Measurements from ENCODE around the gene BRD7.
A peak's percentile ranks its signal among the peaks of the same experiment; 100 is the strongest.
"Not testable (repeated sequence)": the region's sequence is repeated elsewhere in the genome, so short reads cannot be mapped to it uniquely, and the experiment has no call there.

BRD7 gene

GRCh38 chr16:50354629-50355456 lies 13.9 kb downstream of the BRD7 start:
- DNase-seq (ENCODE audit: extremely low spot score) = no peak
- POLR2A ChIA-PET = no interaction called here
- CTCF ChIA-PET = interaction anchor here (0.6 to 9.9 kb wide), 23 partner anchors 12 to 451 kb away, joined by 3 to 103 read pairs (median 6); partner anchors contain the start of genes BRD7 and CNEP1R1
- TF ChIP-seq CTCF (IDR thresholded peaks at IDR 0.05; ENCODE audit: control extremely low read depth, extremely low read depth, low read depth, missing control alignments) = peak; percentile 40

- no peak for DNase-seq (ENCODE audit: extremely low spot score)
- POLR2A ChIA-PET = no interaction called here
- CTCF ChIA-PET = interaction anchor here (0.7 to 9.9 kb wide), 19 partner anchors 11 to 452 kb away, joined by 3 to 103 read pairs (median 7); partner anchors contain the start of genes BRD7 and CNEP1R1
- TF ChIP-seq CTCF (IDR thresholded peaks at IDR 0.05; ENCODE audit: control extremely low read depth, extremely low read depth, low read depth, missing control alignments) = no peak
These were observed 14.7 kb downstream of the BRD7 start for GRCh38 chr16:50354082-50354481.

DNA sequence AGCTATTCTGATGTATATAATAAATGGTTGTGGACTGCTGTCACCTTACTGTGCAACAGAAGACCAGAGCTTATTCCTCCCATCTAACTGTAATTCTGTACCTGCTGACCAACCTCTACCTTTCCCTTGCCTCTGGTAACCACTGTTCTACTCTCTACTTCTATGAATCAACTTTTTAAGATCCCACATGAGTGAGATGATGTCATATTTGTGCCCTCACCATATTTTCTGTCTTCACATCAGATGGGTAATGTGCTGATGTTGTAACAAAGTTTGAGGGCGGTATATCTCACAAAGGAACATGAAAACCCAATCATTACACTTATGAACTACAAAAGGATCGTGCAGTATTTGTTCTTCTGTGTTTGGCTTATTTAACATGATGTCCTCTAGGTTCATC lies 16.8 kb downstream of the BRD7 start:
- TF ChIP-seq CTCF (IDR thresholded peaks at IDR 0.05; ENCODE audit: control extremely low read depth, extremely low read depth, low read depth, missing control alignments) = no peak
- DNase-seq (ENCODE audit: extremely low spot score) = no peak
- ChIA-PET POLR2A (no interaction called here), CTCF (interaction anchor here (1.4 to 6.7 kb wide), 5 partner anchors 9 to 327 kb away, joined by 3 to 41 read pairs (median 6); partner anchors contain the start of gene CNEP1R1)

DNA sequence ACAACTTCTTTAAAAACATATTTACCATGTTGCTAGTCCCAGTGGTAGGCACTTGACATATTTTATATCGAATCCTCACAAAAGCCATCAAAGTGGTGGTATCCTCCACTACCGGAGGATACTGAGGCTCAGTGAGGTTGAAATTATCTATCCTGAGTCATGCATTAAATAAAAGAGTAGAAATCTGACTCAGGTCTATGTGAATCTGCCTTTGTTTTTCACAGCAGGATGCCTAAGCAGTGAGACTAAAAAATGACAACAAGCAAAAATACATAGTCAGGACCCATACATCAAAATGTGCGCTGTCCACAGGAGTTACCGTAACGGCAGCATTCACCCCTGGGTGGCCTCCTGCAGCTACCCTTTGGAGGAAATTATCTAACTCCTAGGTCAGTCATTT lies 17.7 kb downstream of the BRD7 start:
- POLR2A ChIA-PET = no interaction called here
- TF ChIP-seq CTCF (IDR thresholded peaks at IDR 0.05; ENCODE audit: control extremely low read depth, extremely low read depth, low read depth, missing control alignments) = no peak
- CTCF ChIA-PET = interaction anchor here (0.9 to 2.3 kb wide), 7 partner anchors 9 to 456 kb away, joined by 3 to 8 read pairs (median 4); partner anchors contain the start of gene CNEP1R1
- no peak for DNase-seq (ENCODE audit: extremely low spot score)

DNA sequence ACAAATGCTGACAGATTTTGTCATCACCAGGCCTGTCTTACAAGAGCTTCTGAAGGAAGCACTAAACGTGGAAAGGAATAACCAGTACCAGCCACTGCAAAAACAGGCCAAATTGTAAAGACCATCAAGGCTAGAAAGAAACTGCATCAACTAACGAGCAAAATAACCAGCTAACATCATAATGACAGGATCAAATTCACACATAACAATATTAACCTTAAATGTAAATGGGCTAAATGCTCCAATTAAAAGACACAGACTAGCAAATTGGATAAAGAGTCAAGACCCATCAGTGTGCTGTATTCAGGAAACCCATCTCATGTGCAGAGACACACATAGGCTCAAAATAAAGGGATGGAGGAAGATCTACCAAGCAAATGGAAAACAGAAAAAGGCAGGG lies 23.6 kb downstream of the BRD7 start:
- POLR2A ChIA-PET; DNase-seq (ENCODE audit: extremely low spot score): not testable (repeated sequence)
- CTCF ChIA-PET = interaction anchor here (0.7 to 6.0 kb wide), 3 partner anchors 10 to 135 kb away, joined by 3 to 41 read pairs (median 6); no protein-coding TSS in a partner anchor

GRCh38 chr16:50343566-50343965 lies 25.2 kb downstream of the BRD7 start:
- DNase-seq (ENCODE audit: extremely low spot score); POLR2A ChIA-PET: not testable (repeated sequence)
- CTCF ChIA-PET = interaction anchor here (0.9 to 6.0 kb wide), 4 partner anchors 11 to 133 kb away, joined by 3 to 41 read pairs (median 5); no protein-coding TSS in a partner anchor

DNA sequence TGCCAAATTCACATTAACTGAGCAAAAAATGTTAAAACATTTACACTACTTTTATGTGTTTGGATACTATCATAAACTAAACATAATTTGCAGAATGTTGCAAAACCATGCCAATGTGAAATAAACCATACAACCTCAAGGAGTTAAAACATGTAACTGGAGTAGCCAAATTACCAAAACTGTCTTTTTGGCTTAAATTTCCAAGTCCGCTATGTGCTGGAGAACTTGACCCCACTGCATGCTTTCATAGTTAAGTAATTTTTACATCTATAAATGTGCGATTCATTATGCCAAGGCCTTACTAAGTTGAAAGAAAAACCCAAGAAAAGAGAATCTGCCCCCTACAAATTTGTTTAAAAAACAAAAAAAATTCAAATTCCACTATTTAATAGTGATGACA lies 28.2 kb downstream of the BRD7 start:
- ChIA-PET CTCF (interaction anchor here (1.2 to 6.0 kb wide), 4 partner anchors 11 to 21 kb away, joined by 5 to 41 read pairs (median 6); no protein-coding TSS in a partner anchor), POLR2A (no interaction called here)
- no peak for DNase-seq (ENCODE audit: extremely low spot score)
- TF ChIP-seq CTCF (IDR thresholded peaks at IDR 0.05; ENCODE audit: control extremely low read depth, extremely low read depth, low read depth, missing control alignments) = no peak

All from GM10248 (cell line).